Effector memory CD4-positive, alpha-beta T cell (primary cell): Measurements from ENCODE around the gene SNX15.

Source experiments
- DNase-seq, 3 donors: peaks; one replicate each; pipeline ENCODE4 v3.0.0-alpha.2; 2020
- H3K27ac ChIP-seq: 2 replicates; pipeline ENCODE4 v1.7.0; 2013; ENCODE audit warnings: mild to moderate bottlenecking, low read length, moderate library complexity; ENCODE audit not compliant: insufficient read depth, poor library complexity, severe bottlenecking
- H3K27me3 ChIP-seq: replicated peaks from 2 replicates; pipeline ENCODE4 v1.7.0; 2013; ENCODE audit warnings: mild to moderate bottlenecking, low read length; ENCODE audit not compliant: insufficient read depth, control insufficient read depth, poor library complexity, severe bottlenecking
- H3K36me3 ChIP-seq: 2 replicates; pipeline ENCODE4 v1.7.0; 2013; ENCODE audit warnings: mild to moderate bottlenecking, low read length, moderate library complexity; ENCODE audit not compliant: control insufficient read depth, insufficient read depth
- H3K4me1 ChIP-seq: 2 replicates; pipeline ENCODE4 v1.7.0; 2013; ENCODE audit warnings: low read length, mild to moderate bottlenecking; ENCODE audit not compliant: control insufficient read depth, insufficient read depth, poor library complexity, severe bottlenecking
- H3K4me3 ChIP-seq: 2 replicates; pipeline ENCODE4 v1.7.0; 2013; ENCODE audit warnings: low read length, low read depth, mild to moderate bottlenecking; ENCODE audit not compliant: insufficient read depth, poor library complexity, severe bottlenecking
- H3K9me3 ChIP-seq: 2 replicates; pipeline ENCODE4 v1.7.0; 2013; ENCODE audit warnings: mild to moderate bottlenecking, low read length, moderate library complexity; ENCODE audit not compliant: control insufficient read depth

The SNX15 gene

GRCh38 chr11:65051398-65051858, 24.2 kb downstream of the SNX15 start:
- Histone ChIP-seq H3K4me3 (no peak overlapping the region), H3K36me3 (no peaks in the 10 kb centered on the region), H3K27ac (no peak overlapping the region), H3K4me1 (peaks cover 11% of the 10 kb centered on the region), H3K9me3 (no peaks in the 10 kb centered on the region), H3K27me3 (no peaks in the 10 kb centered on the region)
- DNase-seq, result no peak

GRCh38 chr11:65053827-65054508, 26.7 kb downstream of the SNX15 start:
- peaks cover 11% of the 10 kb centered on the region for H3K4me1 ChIP-seq
- H3K27me3 ChIP-seq, result no peaks in the 10 kb centered on the region
- no peaks in the 10 kb centered on the region for H3K9me3 ChIP-seq
- peak in 1 of 3 donors; percentile 16 for DNase-seq
- H3K4me3 ChIP-seq, result no peak overlapping the region
- H3K27ac ChIP-seq, result peak overlapping the region; percentile 26
- no peaks in the 10 kb centered on the region for H3K36me3 ChIP-seq

GRCh38 chr11:65055538-65055937, 28.3 kb downstream of the SNX15 start:
- H3K27me3 ChIP-seq, result no peaks in the 10 kb centered on the region

GRCh38 chr11:65056999-65057398, 29.8 kb downstream of the SNX15 start:
- no peak overlapping the region for H3K4me3 ChIP-seq
- H3K36me3 ChIP-seq, result no peaks in the 10 kb centered on the region
- H3K9me3 ChIP-seq, result no peaks in the 10 kb centered on the region
- no peaks in the 10 kb centered on the region for H3K27me3 ChIP-seq
- no peak overlapping the region for H3K27ac ChIP-seq
- peaks cover 13% of the 10 kb centered on the region for H3K4me1 ChIP-seq
- DNase-seq, result no peak

More at GRCh38 chr11:65055538-65055937, 28.3 kb downstream of the SNX15 start:
- Histone ChIP-seq H3K4me3 (no peak overlapping the region), H3K4me1 (peaks cover 13% of the 10 kb centered on the region), H3K36me3 (no peaks in the 10 kb centered on the region), H3K27ac (no peak overlapping the region), H3K9me3 (no peaks in the 10 kb centered on the region)
- DNase-seq, result no peak

- no peaks in the 10 kb centered on the region for H3K36me3 ChIP-seq
- H3K4me1 ChIP-seq, result peaks cover 13% of the 10 kb centered on the region
- H3K27ac ChIP-seq, result no peak overlapping the region
- H3K9me3 ChIP-seq, result no peaks in the 10 kb centered on the region
- DNase-seq, result no peak
- H3K27me3 ChIP-seq, result no peaks in the 10 kb centered on the region
- no peak overlapping the region for H3K4me3 ChIP-seq
These were observed 30.3 kb downstream of the SNX15 start for GRCh38 chr11:65057526-65057925.

- no peak overlapping the region for H3K4me3 ChIP-seq
These were observed 30.8 kb downstream of the SNX15 start for GRCh38 chr11:65058012-65058411.

GRCh38 chr11:65058419-65059054, 31.3 kb downstream of the SNX15 start, which contains the start of gene NAALADL1:
Gene NAALADL1 (minus strand): TSS chr11:65058553. CDS start chr11:65058521, 32 bp downstream.
- Histone ChIP-seq H3K27me3 (no peaks in the 10 kb centered on the region), H3K27ac (no peak within 1 kb of the TSS), H3K9me3 (no peaks in the 10 kb centered on the region), H3K4me1 (peaks cover 12% of the 10 kb centered on the region), H3K4me3 (no peak within 1 kb of the TSS), H3K36me3 (no peaks in the 10 kb centered on the region)
- DNase-seq, result no peak

More at GRCh38 chr11:65058012-65058411, 30.8 kb downstream of the SNX15 start:
- no peaks in the 10 kb centered on the region for H3K9me3 ChIP-seq
- no peaks in the 10 kb centered on the region for H3K36me3 ChIP-seq
- peaks cover 13% of the 10 kb centered on the region for H3K4me1 ChIP-seq
- no peak for DNase-seq
- no peaks in the 10 kb centered on the region for H3K27me3 ChIP-seq
- no peak overlapping the region for H3K27ac ChIP-seq

- no peak overlapping the region for H3K4me3 ChIP-seq
These were observed 32.3 kb downstream of the SNX15 start for GRCh38 chr11:65059523-65059922.

GRCh38 chr11:65059959-65060824, 33.0 kb downstream of the SNX15 start:
- Histone ChIP-seq H3K36me3 (no peaks in the 10 kb centered on the region), H3K27me3 (no peaks in the 10 kb centered on the region), H3K9me3 (no peaks in the 10 kb centered on the region), H3K27ac (no peak overlapping the region), H3K4me1 (peaks cover 2% of the 10 kb centered on the region), H3K4me3 (no peak overlapping the region)
- DNase-seq, result no peak

More at GRCh38 chr11:65059523-65059922, 32.3 kb downstream of the SNX15 start:
- no peak overlapping the region for H3K27ac ChIP-seq
- H3K27me3 ChIP-seq, result no peaks in the 10 kb centered on the region
- H3K4me1 ChIP-seq, result peaks cover 2% of the 10 kb centered on the region
- no peak for DNase-seq
- no peaks in the 10 kb centered on the region for H3K9me3 ChIP-seq
- H3K36me3 ChIP-seq, result no peaks in the 10 kb centered on the region
